Heart right ventricle (tissue), 16 donors: ENCODE measurements around the gene C2orf80. TPM values are rescaled to one million over a fixed set of nuclear protein-coding genes. Genes with fewer than 3 reads are reported as not detected.
"Not testable (repeated sequence)": the region's sequence is repeated elsewhere in the genome, so short reads cannot be mapped to it uniquely, and the experiment has no call there.

ENCODE experiments used
- ATAC-seq, 8 donors: fragments of 200-7000 bp; cut with Tn5 transposase; one replicate each; pipeline ENCODE4 v1.9.1; 2020; ENCODE audit warnings: mild to moderate bottlenecking in 8 of 8, moderate library complexity in 8 of 8, moderate number of reproducible peaks in 1 of 8
- DNase-seq, 2 donors: peaks; one replicate each; pipeline ENCODE4 v3.0.0-alpha.2; 2020
- H3K27ac ChIP-seq, 10 donors: fragments of 200-600 bp; sonication (generic) in 2 of 10; one replicate each; pipeline versions ENCODE4 v1.5.0 to v1.8.0; 2020 to 2022; ENCODE audit warnings: mild to moderate bottlenecking in 3 of 10
- H3K27me3 ChIP-seq, 7 donors: fragments of 200-600 bp; one replicate each; pipeline ENCODE4 v1.8.0; 2021 to 2022; ENCODE audit warnings: mild to moderate bottlenecking in 2 of 7
- H3K36me3 ChIP-seq, 9 donors: fragments of 200-600 bp; sonication (generic) in 1 of 9; one replicate each; pipeline versions ENCODE4 v1.5.0 to v1.8.0; 2020 to 2022; ENCODE audit warnings: mild to moderate bottlenecking in 2 of 9
- H3K4me1 ChIP-seq, 9 donors: fragments of 200-600 bp; sonication (generic) in 1 of 9; one replicate each; pipeline versions ENCODE4 v1.5.0 to v1.8.0; 2020 to 2022; ENCODE audit warnings: mild to moderate bottlenecking in 4 of 9
- H3K4me3 ChIP-seq, 10 donors: fragments of 200-600 bp; sonication (generic) in 2 of 10; one replicate each; pipeline versions ENCODE4 v1.5.0 to v1.8.0; 2020 to 2022; ENCODE audit warnings: mild to moderate bottlenecking in 7 of 10, moderate library complexity in 2 of 10
- H3K9me3 ChIP-seq, 11 donors: fragments of 200-600 bp in 10 of 11; sonication (generic) in 2 of 11; one replicate each; pipeline versions ENCODE4 v1.5.0 to v1.8.0; 2013 to 2022; ENCODE audit warnings: mild to moderate bottlenecking in 2 of 11, control low read depth in 1 of 11, moderate library complexity in 1 of 11
- WGBS, 2 donors: extraction: QIAGEN DNeasy Blood & Tissue Kit; methylation state at CpG; one replicate each; pipeline ENCODE4 v1.1.7; 2013; ENCODE audit warnings: inconsistent platforms in 1 of 2; 5-methylcytosine and 5-hydroxymethylcytosine counted together
- intact Hi-C, 10 donors: fragments of 100-400 bp; cut with DNase I; formaldehyde crosslinking; loops; one replicate each; pipeline versions ENCODE4 v1.11.1 to v1.14.2; 2022
- polyA plus RNA-seq, 2 donors: library from polyadenylated mRNA; stranded (reverse); fragments of 200-250 nt; gene quantifications; one replicate each; pipeline ENCODE4 v1.2.3, GENCODE V29; 2013
- total RNA-seq, 10 donors: library from RNA; stranded (reverse); fragmentation: NEBNext Ultra II Directional in 3 of 10; extraction: Animal tissue kit (Norgen Biotek cat#: 25700) in 3 of 10; gene quantifications; one replicate each; pipeline versions ENCODE4 v1.2.1 to v1.2.4, GENCODE V29; 2021 to 2023
- TF ChIP-seq, protein P1 (sequence below), 9 donors: fragments of 200-600 bp; sonication (generic) in 2 of 9; IDR thresholded peaks; one replicate each; pipeline versions ENCODE4 v1.5.0 to v1.8.0; 2021 to 2022; ENCODE audit warnings: antibody characterized with exemption in 9 of 9, mild to moderate bottlenecking in 5 of 9, moderate library complexity in 1 of 9
- donor health status: Arrhythmogenic right ventricular cardiomyopathy.
- donor health status: ischemic (EF 13 %, LVEDD 7.1; RV severe dilation, severe dysfunction).
- donor health status: healthy with polysubstance abuse.
- donor health status: DM: no; HTN: yes; CAD: no.
- donor health status: DM: no; HTN: no; CAD: no.
- donor health status: ischemic (EF 25% LVEDD 6.9; RV normal size, moderate dysfunction).
- donor health status: ischemic (EF 25% LVEDD 5.7; RV mildly dilated, moderate dysfunction).
- donor health status: healthy.
- donor health status: DM: yes; HTN: yes; CAD: no.
- donor health status: Ischemic cardiomyopathy.
- donor health status: ischemic (EF 35%, LVEDD 5.7; RV mildly dilated, moderate dysfunction).
- donor health status: nonischemic (EF 11% LVEDD 7.7; RV severe dilation, severe dysfunction).
- donor health status: DM: yes; HTN: yes; CAD: no.
- donor health status: PGD.
- donor health status: ischemic (EF 29% LVEDD 5.4; RV normal size, mild dysfunction).
- donor health status: nonischemic (EF 23%, LVEDD 6.1; RV moderate dilation, normal function).

Gene C2orf80
- total and polyA plus RNA-seq, 12 donors: not detected

GRCh38 chr2:208122248-208122647 lies 67.6 kb downstream of the C2orf80 start:
- Histone ChIP-seq H3K4me3 (no peak overlapping the region), H3K4me1 (peaks cover 0 to 12% (median 4%) of the 10 kb centered on the region in 9 donors), H3K27ac (no peak overlapping the region), H3K36me3 (no peaks in the 10 kb centered on the region), H3K9me3 (no peaks in the 10 kb centered on the region), H3K27me3 (peaks cover 0 to 45% (median 34%) of the 10 kb centered on the region in 7 donors)
- DNase-seq (no peak), ATAC-seq (no peak)
- intact Hi-C loops: no loop called here
- TF ChIP-seq, protein P1, sequence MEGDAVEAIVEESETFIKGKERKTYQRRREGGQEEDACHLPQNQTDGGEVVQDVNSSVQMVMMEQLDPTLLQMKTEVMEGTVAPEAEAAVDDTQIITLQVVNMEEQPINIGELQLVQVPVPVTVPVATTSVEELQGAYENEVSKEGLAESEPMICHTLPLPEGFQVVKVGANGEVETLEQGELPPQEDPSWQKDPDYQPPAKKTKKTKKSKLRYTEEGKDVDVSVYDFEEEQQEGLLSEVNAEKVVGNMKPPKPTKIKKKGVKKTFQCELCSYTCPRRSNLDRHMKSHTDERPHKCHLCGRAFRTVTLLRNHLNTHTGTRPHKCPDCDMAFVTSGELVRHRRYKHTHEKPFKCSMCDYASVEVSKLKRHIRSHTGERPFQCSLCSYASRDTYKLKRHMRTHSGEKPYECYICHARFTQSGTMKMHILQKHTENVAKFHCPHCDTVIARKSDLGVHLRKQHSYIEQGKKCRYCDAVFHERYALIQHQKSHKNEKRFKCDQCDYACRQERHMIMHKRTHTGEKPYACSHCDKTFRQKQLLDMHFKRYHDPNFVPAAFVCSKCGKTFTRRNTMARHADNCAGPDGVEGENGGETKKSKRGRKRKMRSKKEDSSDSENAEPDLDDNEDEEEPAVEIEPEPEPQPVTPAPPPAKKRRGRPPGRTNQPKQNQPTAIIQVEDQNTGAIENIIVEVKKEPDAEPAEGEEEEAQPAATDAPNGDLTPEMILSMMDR (IDR thresholded peaks at IDR 0.05): no peak
- WGBS, 2 donors: 90% methylated on average over 1 of the region's 1 CpG

DNA sequence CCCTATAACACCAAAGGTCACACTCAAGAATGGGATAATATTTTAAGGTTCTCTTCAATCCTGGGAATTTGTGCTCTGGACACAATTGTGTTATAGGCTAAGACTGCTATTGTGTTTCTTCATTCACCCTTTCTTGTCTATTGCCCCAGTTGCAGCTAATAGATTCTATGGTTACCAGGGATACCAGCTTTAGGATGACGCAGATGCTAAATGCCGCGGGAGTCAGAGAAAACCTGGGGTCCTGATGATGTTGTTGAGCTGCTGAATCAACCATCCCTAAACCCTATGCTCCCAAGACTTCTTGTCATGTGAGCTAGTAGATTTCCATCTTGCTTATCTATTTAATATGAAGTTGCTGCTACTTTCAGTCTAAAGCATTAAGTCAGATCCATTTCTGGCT lies 70.9 kb downstream of the C2orf80 start:
- Histone ChIP-seq H3K4me1 (peaks cover 0 to 4% (median 0%) of the 10 kb centered on the region in 9 donors), H3K27me3 (peaks cover 0 to 26% (median 17%) of the 10 kb centered on the region in 7 donors), H3K27ac (no peak overlapping the region), H3K4me3 (no peak overlapping the region), H3K36me3 (no peaks in the 10 kb centered on the region), H3K9me3 (no peaks in the 10 kb centered on the region)
- no peak for ATAC-seq
- TF ChIP-seq, protein P1 (IDR thresholded peaks at IDR 0.05): no peak
- intact Hi-C loops: no loop called here
- no peak for DNase-seq
- WGBS, 2 donors: 94 to 96% methylated on average over 3 of the region's 3 CpGs

- H3K4me1 ChIP-seq, H3K27ac ChIP-seq, intact Hi-C loops, H3K4me3 ChIP-seq, DNase-seq, ATAC-seq, H3K9me3 ChIP-seq, H3K36me3 ChIP-seq: not testable (repeated sequence)
- WGBS, 2 donors: 89 to 91% methylated on average over 11 of the region's 11 CpGs
- peaks cover 0 to 29% (median 21%) of the 10 kb centered on the region in 7 donors for H3K27me3 ChIP-seq
These were observed 72.4 kb downstream of the C2orf80 start for GRCh38 chr2:208117390-208117789.

Other genes starting within 250 kb of the C2orf80 start
- 10 to 100 TPM in 9 of 10 donors, 1 to 10 TPM in 1; 9.9 to 16.2 (median 15.2) TPM for gene PLEKHM3, start 164.5 kb downstream of the C2orf80 start, total RNA-seq
- gene PLEKHM3, start 164.5 kb downstream of the C2orf80 start, polyA plus RNA-seq: 1 to 10 TPM; 2.5 to 8.5 TPM
- not detected for gene CRYGD, start 65.5 kb downstream of the C2orf80 start, total RNA-seq
- not detected for gene CRYGD, start 65.5 kb downstream of the C2orf80 start, polyA plus RNA-seq
- gene CRYGC, start 60.2 kb downstream of the C2orf80 start, total RNA-seq: not detected
- gene CRYGC, start 60.2 kb downstream of the C2orf80 start, polyA plus RNA-seq: not detected
- not detected for gene CRYGB, start 43.9 kb downstream of the C2orf80 start, total RNA-seq
- gene CRYGB, start 43.9 kb downstream of the C2orf80 start, polyA plus RNA-seq: not detected
- not detected for gene CRYGA, start 26.4 kb downstream of the C2orf80 start, total RNA-seq
- not detected for gene CRYGA, start 26.4 kb downstream of the C2orf80 start, polyA plus RNA-seq
- gene IDH1, start 65.0 kb upstream of the C2orf80 start, total RNA-seq: 10 to 100 TPM; 18.5 to 71.3 (median 32.0) TPM
- gene IDH1, start 65.0 kb upstream of the C2orf80 start, polyA plus RNA-seq: 10 to 100 TPM; 15.3 to 20.6 TPM
- 10 to 100 TPM; 12.9 to 24.8 (median 18.4) TPM for gene PIKFYVE, start 76.2 kb upstream of the C2orf80 start, total RNA-seq
- 1 to 10 TPM; 2.6 to 6.4 TPM for gene PIKFYVE, start 76.2 kb upstream of the C2orf80 start, polyA plus RNA-seq
- gene PTH2R, start 216.8 kb upstream of the C2orf80 start, total RNA-seq: not detected
- under 1 TPM in 1 of 2 donors, not detected in 1; 0.01 TPM for gene PTH2R, start 216.8 kb upstream of the C2orf80 start, polyA plus RNA-seq